ENCODE results near the gene LDLRAD3. TPM values are rescaled to one million over a fixed set of nuclear protein-coding genes. Genes with fewer than 3 reads are reported as not detected.

LDLRAD3 gene
- polyA plus RNA-seq, 1 donor (not counting 4 experiments of a cell fraction or from before 2014, with no cell fraction given): 13.1 TPM

DNA sequence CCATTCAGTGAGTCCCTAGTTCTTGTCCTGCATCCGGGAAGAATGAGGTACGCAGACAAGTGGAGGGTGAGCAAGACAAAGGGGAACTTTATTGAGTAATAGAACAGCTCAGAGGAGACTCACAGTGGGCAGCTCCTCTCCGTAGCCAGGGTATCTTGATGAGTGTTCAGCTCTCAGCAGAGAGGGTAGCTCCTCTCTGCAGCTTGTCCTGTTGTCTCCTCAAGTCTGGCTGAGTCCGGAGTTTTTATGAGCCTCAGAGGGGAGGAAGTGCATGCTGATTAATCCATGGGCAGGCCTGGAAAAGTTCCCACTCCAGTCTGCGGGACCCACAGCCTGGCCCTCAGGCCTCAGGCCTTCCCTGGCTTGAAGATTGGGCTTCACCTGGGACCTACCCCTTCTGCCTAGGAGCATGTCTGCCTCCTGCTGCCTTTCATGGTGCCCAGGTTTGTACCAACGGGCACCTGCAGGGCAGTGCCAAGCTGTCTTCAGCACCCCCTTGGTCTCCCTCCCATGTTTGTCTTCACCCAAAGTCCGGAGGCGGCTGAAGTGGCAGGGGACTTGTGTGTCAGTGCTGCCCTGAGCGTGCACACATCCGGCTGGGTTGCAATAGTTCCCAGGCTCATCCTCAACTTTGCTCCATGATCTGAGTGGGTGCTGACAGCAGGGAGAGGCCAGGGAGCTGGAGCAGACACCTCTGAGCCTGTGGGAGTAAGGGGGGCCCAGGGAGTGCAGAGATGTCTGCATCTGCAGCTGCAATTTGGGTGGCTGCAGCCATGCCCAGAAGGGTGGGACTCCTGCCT, 134.2 kb downstream of the LDLRAD3 start:
- no peak for FAIRE-seq
- Histone ChIP-seq H3K27ac (ENCODE audit: control insufficient read depth, insufficient read depth, low read length) (no peak overlapping the region), H3K4me3 (ENCODE audit: control insufficient read depth in 2 of 3, extremely low read depth in 1 of 3, insufficient read depth in 2 of 3, low read depth in 1 of 3, low read length in 3 of 3) (no peak overlapping the region), H4K20me1 (ENCODE audit: control insufficient read depth, extremely low read depth, insufficient read depth, low read length) (no peaks in the 10 kb centered on the region), H3K9ac (ENCODE audit: control insufficient read depth, extremely low read depth, insufficient read depth, low read length) (no peak overlapping the region), H3K9me3 (ENCODE audit: control insufficient read depth, low read depth, low read length) (peaks cover 2% of the 10 kb centered on the region), H3K4me2 (ENCODE audit: control insufficient read depth, extremely low read depth, insufficient read depth, low read depth, low read length) (no peak overlapping the region), H3K79me2 (ENCODE audit: control insufficient read depth, insufficient read depth, low read length) (no peaks in the 10 kb centered on the region), H3K9me1 (ENCODE audit: control insufficient read depth, extremely low read depth, insufficient read depth, low read length) (no peaks in the 10 kb centered on the region), H3K36me3 (ENCODE audit: control insufficient read depth in 2 of 2, extremely low read depth in 1 of 2, insufficient read depth in 2 of 2, low read length in 2 of 2) (peaks cover 2 to 8% of the 10 kb centered on the region in 2 experiments), H2AFZ (ENCODE audit: control insufficient read depth, low read length) (no peak overlapping the region), H3K4me1 (ENCODE audit: control insufficient read depth, extremely low read depth, insufficient read depth, low read length) (peaks cover 7% of the 10 kb centered on the region), H3K27me3 (ENCODE audit: control insufficient read depth, extremely low read depth, insufficient read depth, low read length) (no peaks in the 10 kb centered on the region)
- dilution Hi-C loops (cut with MboI; ENCODE audit: extremely low pct_ligation_motif_present, low sequenced_read_pairs): no loop called here
- no peak for DNase-seq (ENCODE audit: low read depth, low spot score)
- TF ChIP-seq EZH2 (IDR thresholded peaks at IDR 0.05; ENCODE audit: low read length): no peak
- TF ChIP-seq, protein P1, sequence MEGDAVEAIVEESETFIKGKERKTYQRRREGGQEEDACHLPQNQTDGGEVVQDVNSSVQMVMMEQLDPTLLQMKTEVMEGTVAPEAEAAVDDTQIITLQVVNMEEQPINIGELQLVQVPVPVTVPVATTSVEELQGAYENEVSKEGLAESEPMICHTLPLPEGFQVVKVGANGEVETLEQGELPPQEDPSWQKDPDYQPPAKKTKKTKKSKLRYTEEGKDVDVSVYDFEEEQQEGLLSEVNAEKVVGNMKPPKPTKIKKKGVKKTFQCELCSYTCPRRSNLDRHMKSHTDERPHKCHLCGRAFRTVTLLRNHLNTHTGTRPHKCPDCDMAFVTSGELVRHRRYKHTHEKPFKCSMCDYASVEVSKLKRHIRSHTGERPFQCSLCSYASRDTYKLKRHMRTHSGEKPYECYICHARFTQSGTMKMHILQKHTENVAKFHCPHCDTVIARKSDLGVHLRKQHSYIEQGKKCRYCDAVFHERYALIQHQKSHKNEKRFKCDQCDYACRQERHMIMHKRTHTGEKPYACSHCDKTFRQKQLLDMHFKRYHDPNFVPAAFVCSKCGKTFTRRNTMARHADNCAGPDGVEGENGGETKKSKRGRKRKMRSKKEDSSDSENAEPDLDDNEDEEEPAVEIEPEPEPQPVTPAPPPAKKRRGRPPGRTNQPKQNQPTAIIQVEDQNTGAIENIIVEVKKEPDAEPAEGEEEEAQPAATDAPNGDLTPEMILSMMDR (optimal IDR thresholded peaks at IDR 0.05 in 1 of 3, IDR thresholded peaks at IDR 0.05 in 1 of 3, conservative IDR thresholded peaks at IDR 0.05 in 1 of 3; ENCODE audit: extremely low read depth in 1 of 3, insufficient read depth in 2 of 3, low read length in 3 of 3): no peak

DNA sequence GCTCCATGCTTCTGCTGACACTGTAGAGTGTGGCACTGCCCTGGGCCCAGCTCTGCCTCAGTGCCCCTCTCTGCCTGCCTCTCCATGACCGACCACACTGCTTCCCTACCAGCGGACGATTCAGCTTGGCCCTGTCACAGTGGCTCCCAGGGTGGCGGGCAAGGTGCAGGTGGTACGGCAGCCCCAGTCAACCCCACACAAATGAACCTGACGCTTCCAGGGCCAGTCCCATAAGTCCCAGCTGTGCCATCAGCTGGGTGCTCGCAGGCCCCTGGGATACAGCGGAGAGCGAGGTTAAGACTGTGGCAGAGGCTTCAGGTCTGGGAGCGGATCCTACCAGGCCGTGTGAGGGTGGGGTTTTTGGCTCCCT, 134.8 kb downstream of the LDLRAD3 start:
- Histone ChIP-seq H3K36me3 (ENCODE audit: control insufficient read depth in 2 of 2, extremely low read depth in 1 of 2, insufficient read depth in 2 of 2, low read length in 2 of 2) (peaks cover 2 to 8% of the 10 kb centered on the region in 2 experiments), H3K9ac (ENCODE audit: control insufficient read depth, extremely low read depth, insufficient read depth, low read length) (no peak overlapping the region), H3K27ac (ENCODE audit: control insufficient read depth, insufficient read depth, low read length) (no peak overlapping the region), H2AFZ (ENCODE audit: control insufficient read depth, low read length) (no peak overlapping the region), H4K20me1 (ENCODE audit: control insufficient read depth, extremely low read depth, insufficient read depth, low read length) (no peaks in the 10 kb centered on the region), H3K4me3 (ENCODE audit: control insufficient read depth in 2 of 3, extremely low read depth in 1 of 3, insufficient read depth in 2 of 3, low read depth in 1 of 3, low read length in 3 of 3) (no peak overlapping the region), H3K9me1 (ENCODE audit: control insufficient read depth, extremely low read depth, insufficient read depth, low read length) (no peaks in the 10 kb centered on the region), H3K9me3 (ENCODE audit: control insufficient read depth, low read depth, low read length) (peaks cover 2% of the 10 kb centered on the region), H3K4me2 (ENCODE audit: control insufficient read depth, extremely low read depth, insufficient read depth, low read depth, low read length) (no peak overlapping the region), H3K27me3 (ENCODE audit: control insufficient read depth, extremely low read depth, insufficient read depth, low read length) (no peaks in the 10 kb centered on the region), H3K79me2 (ENCODE audit: control insufficient read depth, insufficient read depth, low read length) (no peaks in the 10 kb centered on the region), H3K4me1 (ENCODE audit: control insufficient read depth, extremely low read depth, insufficient read depth, low read length) (peaks cover 1% of the 10 kb centered on the region)
- TF ChIP-seq, protein P1 (optimal IDR thresholded peaks at IDR 0.05 in 1 of 3, IDR thresholded peaks at IDR 0.05 in 1 of 3, conservative IDR thresholded peaks at IDR 0.05 in 1 of 3; ENCODE audit: extremely low read depth in 1 of 3, insufficient read depth in 2 of 3, low read length in 3 of 3): no peak
- no peak for TF ChIP-seq EZH2 (IDR thresholded peaks at IDR 0.05; ENCODE audit: low read length)
- FAIRE-seq: no peak
- dilution Hi-C loops (cut with MboI; ENCODE audit: extremely low pct_ligation_motif_present, low sequenced_read_pairs): no loop called here
- no peak for DNase-seq (ENCODE audit: low read depth, low spot score)

All from keratinocyte (primary cell).